GM12892 (cell line): ENCODE data around the gene ATG4A.

ENCODE experiments used
- DNase-seq: peaks from one replicate; pipeline ENCODE4 v3.0.0; 2011; ENCODE audit not compliant: insufficient read length
- FAIRE-seq: peaks from 2 replicates; lab custom pipeline; 2011; peaks lifted over from hg19 to GRCh38; lab: Jason Lieb, UNC
- POLR2A ChIP-seq: IDR thresholded peaks from 2 replicates; pipeline ENCODE4 v1.6.1; 2011; ENCODE audit warnings: low read depth, low read length, control low read depth
- POLR2AphosphoS5 ChIP-seq: IDR thresholded peaks from 2 replicates; pipeline ENCODE4 v1.6.1; 2011; ENCODE audit warnings: low read depth, low read length, control low read depth
- TAF1 ChIP-seq: IDR thresholded peaks from 2 replicates; pipeline ENCODE4 v1.6.1; 2011; ENCODE audit warnings: low read depth, mild to moderate bottlenecking, control low read depth, low read length, borderline replicate concordance

The ATG4A gene

GRCh38 chrX:108159028-108159670, 67.6 kb downstream of the ATG4A start:
- TF ChIP-seq POLR2A: no peak
- no peak for TF ChIP-seq TAF1
- no peak for TF ChIP-seq POLR2AphosphoS5
- no peak for DNase-seq
- FAIRE-seq: no peak

DNA sequence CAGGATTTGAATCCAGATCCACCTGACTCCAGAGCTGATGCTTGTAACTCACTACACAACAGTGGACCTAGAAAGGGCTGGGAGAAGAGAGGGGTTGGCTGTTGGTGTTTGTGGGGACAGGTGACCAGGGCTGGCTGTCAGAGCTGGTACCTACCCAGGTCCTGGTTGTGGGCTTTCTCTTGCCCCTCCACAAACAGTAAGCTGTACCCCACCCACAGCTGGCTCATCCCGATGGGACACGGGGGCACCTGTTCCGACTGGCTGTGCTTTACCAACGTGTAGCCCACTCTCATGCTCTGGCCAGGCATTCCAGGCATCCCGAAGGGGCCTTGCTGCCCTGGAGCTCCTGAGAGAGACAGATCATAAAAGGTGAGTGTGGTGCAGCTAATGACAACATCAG, 68.7 kb downstream of the ATG4A start:
- no peak for DNase-seq
- no peak for FAIRE-seq
- TF ChIP-seq TAF1: no peak
- no peak for TF ChIP-seq POLR2A
- no peak for TF ChIP-seq POLR2AphosphoS5

GRCh38 chrX:108162265-108162664, 70.7 kb downstream of the ATG4A start:
- no peak for DNase-seq
- FAIRE-seq: no peak
- TF ChIP-seq POLR2A (no peak), POLR2AphosphoS5 (no peak), TAF1 (no peak)

DNA sequence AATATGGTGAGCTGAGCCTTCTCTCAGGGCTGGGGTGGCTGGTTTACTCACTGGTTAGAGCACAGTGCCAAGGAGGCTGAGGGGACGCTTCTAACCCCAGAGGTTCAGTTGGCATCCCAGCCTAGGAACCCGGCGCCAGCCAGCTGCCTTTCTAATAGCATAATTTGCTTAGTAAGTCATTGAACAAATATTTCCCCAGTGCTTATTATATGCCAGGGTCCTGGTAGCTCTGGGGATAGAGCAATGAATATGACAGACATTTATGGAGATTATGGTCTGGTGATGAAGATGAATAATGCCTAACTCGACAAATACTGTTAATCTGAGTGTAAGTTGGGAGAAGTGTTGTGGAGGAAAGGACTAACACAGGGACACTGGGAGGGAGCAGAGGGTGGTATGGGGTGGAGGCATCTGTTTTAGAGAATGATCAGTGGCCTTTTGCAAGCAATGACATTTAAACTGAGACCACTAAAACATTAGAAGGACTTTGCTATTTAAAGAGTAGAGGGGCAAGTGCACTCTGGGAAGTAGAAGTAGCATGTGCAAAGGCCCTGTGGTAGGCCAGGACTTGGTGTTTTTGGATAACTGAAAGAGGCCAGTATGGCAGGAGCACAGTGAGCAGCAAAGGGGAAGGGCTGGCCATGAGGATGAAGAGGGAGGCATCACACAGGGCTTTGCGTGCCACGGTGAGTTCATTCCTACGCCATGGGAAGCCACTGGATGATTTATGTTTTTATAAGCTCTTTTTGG, 71.9 kb downstream of the ATG4A start:
- FAIRE-seq (no peak), DNase-seq (no peak)

DNA sequence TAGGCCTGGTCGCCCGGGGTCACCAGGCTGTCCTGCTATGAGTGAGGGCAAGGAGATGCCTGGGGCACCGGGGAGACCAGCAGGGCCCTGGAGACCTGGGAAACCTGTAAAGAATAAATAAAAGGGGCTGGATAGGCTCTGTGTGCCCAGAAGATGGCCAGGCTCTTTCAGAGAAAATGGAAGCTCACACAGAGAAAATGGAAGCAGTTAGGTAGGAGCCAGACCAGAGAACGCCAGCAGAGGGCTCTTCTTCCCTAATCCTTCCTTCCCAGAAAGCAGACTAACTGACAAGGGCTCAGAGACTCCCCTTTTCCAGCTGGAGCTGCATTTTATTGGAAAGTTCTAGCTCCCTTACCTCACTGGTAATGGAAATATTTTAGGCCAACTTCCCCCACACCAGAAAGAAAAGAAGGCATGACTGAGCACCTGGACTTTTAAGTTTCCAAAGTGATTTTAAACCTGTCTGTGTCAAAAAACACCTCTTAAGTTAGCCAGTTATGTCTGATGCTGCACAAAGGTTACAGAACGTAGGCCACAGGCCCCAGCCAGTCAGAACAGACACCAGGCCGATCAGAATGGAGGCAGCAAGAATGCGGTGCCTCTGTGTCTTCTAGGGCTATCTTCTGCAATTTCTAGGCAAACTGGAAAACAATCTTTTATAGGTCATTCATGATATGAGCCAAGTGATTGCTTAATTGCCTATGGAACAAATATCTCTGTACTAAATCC, 74.0 kb downstream of the ATG4A start:
- FAIRE-seq (no peak), DNase-seq (no peak)
- TF ChIP-seq TAF1: no peak
- TF ChIP-seq POLR2AphosphoS5: no peak
- no peak for TF ChIP-seq POLR2A

More for the DNA sequence above, 71.9 kb downstream of the ATG4A start:
- no peak for TF ChIP-seq POLR2A
- no peak for TF ChIP-seq POLR2AphosphoS5

GRCh38 chrX:108167211-108167872, 75.8 kb downstream of the ATG4A start:
- FAIRE-seq (no peak), DNase-seq (no peak)
- TF ChIP-seq POLR2AphosphoS5 (no peak), TAF1 (no peak), POLR2A (no peak)

- DNase-seq (no peak), FAIRE-seq (no peak)
- TF ChIP-seq TAF1: no peak
- no peak for TF ChIP-seq POLR2AphosphoS5
- no peak for TF ChIP-seq POLR2A
These were observed 77.6 kb downstream of the ATG4A start for GRCh38 chrX:108168961-108169740.

DNA sequence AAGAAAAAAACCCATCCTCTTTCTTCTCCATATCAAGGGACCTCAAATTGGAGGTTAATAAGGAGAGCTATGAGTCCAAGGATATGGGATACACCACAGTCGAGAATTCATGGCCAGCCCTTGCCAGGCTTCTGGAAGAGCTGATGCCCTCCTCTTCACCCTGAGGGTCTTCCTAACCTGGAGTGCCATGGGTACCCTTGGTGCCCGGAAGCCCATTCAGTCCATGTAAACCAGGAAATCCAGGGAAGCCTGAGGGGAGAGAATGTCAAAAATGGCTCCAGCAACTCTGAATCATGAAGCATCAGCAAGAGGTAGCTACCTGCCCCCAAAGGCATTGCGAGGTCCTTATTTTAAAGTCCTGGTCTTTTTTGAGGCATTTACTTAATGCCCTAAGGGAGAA, 78.2 kb downstream of the ATG4A start:
- DNase-seq (no peak), FAIRE-seq (no peak)
- TF ChIP-seq POLR2A: no peak
- TF ChIP-seq POLR2AphosphoS5: no peak
- TF ChIP-seq TAF1: no peak

DNA sequence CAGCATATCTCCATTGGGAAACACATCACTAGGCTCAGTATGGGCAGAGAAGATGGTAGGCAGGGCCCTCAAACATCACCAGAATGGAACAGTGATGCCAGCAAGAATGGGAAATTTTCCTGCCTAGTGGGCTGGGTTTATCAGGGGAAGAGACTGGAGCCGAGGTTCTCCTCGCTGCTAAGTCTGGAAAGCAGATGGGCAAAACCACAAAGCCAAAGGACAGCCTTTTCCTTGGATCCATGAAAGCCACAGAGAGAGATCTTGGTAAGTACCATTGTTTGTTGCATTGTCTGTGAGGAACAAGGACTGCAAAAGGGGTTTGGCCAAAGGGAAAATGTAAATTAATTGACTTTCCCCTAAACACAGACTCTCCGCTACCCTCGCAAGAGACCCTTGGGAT, 80.1 kb downstream of the ATG4A start:
- DNase-seq (no peak), FAIRE-seq (no peak)
- no peak for TF ChIP-seq TAF1

DNA sequence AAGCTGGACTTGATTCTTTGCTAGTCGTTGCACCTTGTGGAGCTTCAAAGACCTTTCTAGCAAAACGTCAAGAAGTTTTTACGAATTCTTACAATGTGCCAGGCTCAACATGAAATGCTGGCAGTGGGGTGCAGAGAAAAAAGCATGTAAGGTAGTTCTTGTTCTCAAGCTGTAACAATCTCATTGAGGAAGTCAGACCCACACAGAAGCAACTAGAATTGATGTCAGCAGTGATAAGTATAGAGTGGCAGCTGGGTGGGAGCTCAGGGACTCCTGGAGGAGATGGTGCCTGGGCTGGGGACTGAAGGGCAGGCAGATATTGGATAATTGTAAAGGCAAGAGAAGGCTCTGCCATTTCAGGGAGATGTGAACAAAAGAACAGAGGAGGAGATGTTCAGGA, 82.3 kb downstream of the ATG4A start:
- no peak for TF ChIP-seq POLR2A
- no peak for TF ChIP-seq TAF1
- TF ChIP-seq POLR2AphosphoS5: no peak
- FAIRE-seq (no peak), DNase-seq (no peak)
